Thymus (tissue), 14 donors: ENCODE results near the gene LXN. TPM values are rescaled to one million over a fixed set of nuclear protein-coding genes. Genes with fewer than 3 reads are reported as not detected.

Source experiments
- DNase-seq, 9 donors: peaks; one replicate each; pipeline ENCODE4 v3.0.0-alpha.2; 2013; ENCODE audit warnings: low spot score in 9 of 9, low read depth in 6 of 9, missing footprints in 1 of 9
- H3K27ac ChIP-seq, 2 donors: one replicate each; pipeline ENCODE4 v1.5.1; 2013; ENCODE audit warnings: control low read depth in 1 of 2, low read depth in 1 of 2, low read length in 1 of 2, mild to moderate bottlenecking in 1 of 2, moderate library complexity in 1 of 2
- H3K27me3 ChIP-seq, 2 donors: one replicate each; pipeline ENCODE4 v1.5.1; 2013; ENCODE audit warnings: low read length in 1 of 2; ENCODE audit not compliant: control insufficient read depth in 2 of 2, insufficient read depth in 1 of 2
- H3K36me3 ChIP-seq, 2 donors: one replicate each; pipeline ENCODE4 v1.5.1; 2013; ENCODE audit warnings: low read length in 1 of 2, mild to moderate bottlenecking in 1 of 2, moderate library complexity in 1 of 2; ENCODE audit not compliant: control insufficient read depth in 2 of 2, insufficient read depth in 2 of 2
- H3K4me1 ChIP-seq, 2 donors: one replicate each; pipeline ENCODE4 v1.5.1; 2013; ENCODE audit warnings: low read length in 2 of 2; ENCODE audit not compliant: control insufficient read depth in 2 of 2, insufficient read depth in 2 of 2
- H3K4me3 ChIP-seq, 2 donors: one replicate each; pipeline ENCODE4 v1.5.1; 2013; ENCODE audit warnings: low read length in 2 of 2, control low read depth in 1 of 2, mild to moderate bottlenecking in 1 of 2
- H3K9me3 ChIP-seq, 2 donors: one replicate each; pipeline ENCODE4 v1.5.1; 2013; ENCODE audit warnings: low read length in 1 of 2, mild to moderate bottlenecking in 1 of 2; ENCODE audit not compliant: control insufficient read depth in 2 of 2, insufficient read depth in 1 of 2
- WGBS: extraction: QIAGEN DNeasy Blood & Tissue Kit; methylation state at CpG from one replicate; pipeline ENCODE4 v1.1.7; 2013; 5-methylcytosine and 5-hydroxymethylcytosine counted together
- long read RNA-seq, 10 donors: transcript quantifications; one replicate each; lab custom pipeline, GENCODE V29; 2026
- polyA plus RNA-seq: library from polyadenylated mRNA; stranded (reverse); fragments of 200-250 nt; gene quantifications from one replicate; pipeline ENCODE4 v1.2.3, GENCODE V29; 2013
- total RNA-seq: library from RNA; stranded (reverse); fragments of 120-200 nt; gene quantifications from one replicate; pipeline ENCODE4 v1.2.4, GENCODE V29; 2013
- donor health status: healthy.

LXN gene, protein sequence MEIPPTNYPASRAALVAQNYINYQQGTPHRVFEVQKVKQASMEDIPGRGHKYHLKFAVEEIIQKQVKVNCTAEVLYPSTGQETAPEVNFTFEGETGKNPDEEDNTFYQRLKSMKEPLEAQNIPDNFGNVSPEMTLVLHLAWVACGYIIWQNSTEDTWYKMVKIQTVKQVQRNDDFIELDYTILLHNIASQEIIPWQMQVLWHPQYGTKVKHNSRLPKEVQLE
- total RNA-seq (21.9 TPM), polyA plus RNA-seq (16.5 TPM)
- long read RNA-seq, donor 1, partial matches to known transcripts = 0 of 1 reads
- long read RNA-seq, donor 1, other reads (novel, unspliced or antisense) = 0 of 1 reads
- long read RNA-seq, donor 2, transcript LXN-201 (6 exons, 1,116 nt) = major isoform, 13 of 115 reads
- long read RNA-seq, donor 2, partial matches to known transcripts = 89 of 115 reads
- long read RNA-seq, donor 2, other reads (novel, unspliced or antisense) = 13 of 115 reads
- long read RNA-seq, donor 3, transcript LXN-201 (6 exons, 1,116 nt) = major isoform, 19 of 19 reads
- long read RNA-seq, donor 3, partial matches to known transcripts = 0 of 19 reads
- long read RNA-seq, donor 3, other reads (novel, unspliced or antisense) = 0 of 19 reads
- long read RNA-seq, donor 4, transcript LXN-201 (6 exons, 1,116 nt) = major isoform, 5 of 11 reads
- long read RNA-seq, donor 4, partial matches to known transcripts = 0 of 11 reads
- long read RNA-seq, donor 4, other reads (novel, unspliced or antisense) = 6 of 11 reads
- long read RNA-seq, donor 5, transcript LXN-201 (6 exons, 1,116 nt) = major isoform, 21 of 21 reads
- long read RNA-seq, donor 5, partial matches to known transcripts = 0 of 21 reads
- long read RNA-seq, donor 5, other reads (novel, unspliced or antisense) = 0 of 21 reads
- long read RNA-seq, donor 6, transcript LXN-201 (6 exons, 1,116 nt) = major isoform, 9 of 25 reads
- long read RNA-seq, donor 6, partial matches to known transcripts = 7 of 25 reads
- long read RNA-seq, donor 6, other reads (novel, unspliced or antisense) = 9 of 25 reads
- long read RNA-seq, donor 7, transcript LXN-201 (6 exons, 1,116 nt) = major isoform, 8 of 8 reads
- long read RNA-seq, donor 7, partial matches to known transcripts = 0 of 8 reads
- long read RNA-seq, donor 7, other reads (novel, unspliced or antisense) = 0 of 8 reads
- long read RNA-seq, donor 8, partial matches to known transcripts = 10 of 13 reads
- long read RNA-seq, donor 8, other reads (novel, unspliced or antisense) = 0 of 13 reads
- long read RNA-seq, donor 9, transcript LXN-201 (6 exons, 1,116 nt) = major isoform, 9 of 9 reads
- long read RNA-seq, donor 9, partial matches to known transcripts = 0 of 9 reads
- long read RNA-seq, donor 9, other reads (novel, unspliced or antisense) = 0 of 9 reads
- long read RNA-seq, donor 10, transcript LXN-201 (6 exons, 1,116 nt) = major isoform, 9 of 9 reads
- long read RNA-seq, donor 10, partial matches to known transcripts = 0 of 9 reads
- long read RNA-seq, donor 10, other reads (novel, unspliced or antisense) = 0 of 9 reads

DNA sequence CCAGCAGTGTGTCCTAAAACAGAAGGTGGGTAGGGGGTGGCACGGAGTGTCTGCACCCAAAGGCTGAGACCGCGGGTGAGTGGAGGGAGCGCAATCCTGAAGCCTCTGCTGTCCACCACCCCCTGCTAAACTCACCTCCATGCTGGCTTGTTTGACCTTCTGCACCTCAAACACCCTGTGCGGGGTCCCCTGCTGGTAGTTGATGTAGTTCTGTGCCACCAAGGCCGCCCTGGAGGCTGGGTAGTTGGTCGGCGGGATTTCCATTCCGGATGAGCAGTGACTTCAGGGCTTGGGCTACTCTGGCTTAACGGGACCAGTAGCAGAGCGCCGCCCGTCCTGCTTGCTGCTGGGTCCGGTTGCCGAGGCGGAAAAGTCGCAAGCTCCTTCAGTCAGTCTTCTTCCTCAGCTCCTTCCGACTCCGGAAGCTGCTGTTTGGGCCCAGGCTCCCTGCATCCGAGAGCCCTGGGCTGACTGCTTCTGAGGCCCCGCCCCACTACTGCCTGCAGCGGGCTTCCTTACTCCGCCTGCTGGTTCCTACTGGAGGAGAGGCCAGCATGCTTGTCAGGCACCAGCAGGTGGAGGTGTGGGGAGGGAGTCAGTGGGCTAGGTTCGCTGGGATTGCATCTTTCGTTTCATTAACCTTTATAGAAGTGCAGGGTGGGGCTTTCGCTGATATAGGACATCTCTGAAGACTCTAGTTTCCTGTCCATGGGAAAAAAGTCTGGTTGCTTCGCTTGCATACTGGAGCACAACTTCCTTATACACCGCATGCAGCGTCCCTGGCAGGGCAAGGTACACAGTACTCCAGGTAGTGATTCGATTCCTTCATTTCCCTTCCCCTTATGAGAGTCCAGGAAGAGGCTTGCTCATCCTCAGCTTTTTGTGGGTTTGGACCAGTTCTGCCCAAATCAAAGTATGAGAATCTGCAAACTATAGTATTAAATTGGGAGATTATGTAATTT, at the start of gene LXN:
LXN (minus strand) TSS at position 434 of the 962 bp plus-strand sequence; CDS start at position 264, 170 bp downstream.
- Histone ChIP-seq H3K27me3 (no peaks in the 10 kb centered on the region), H3K9me3 (no peaks in the 10 kb centered on the region), H3K4me3 (peak within 1 kb of the TSS; percentile 70 to 79), H3K36me3 (peaks cover 3 to 26% of the 10 kb centered on the region in 2 donors), H3K4me1 (peaks cover 4 to 12% of the 10 kb centered on the region in 2 donors), H3K27ac (peak within 1 kb of the TSS; percentile 52 to 82)
- peak; percentile 51 to 90 (median 69) for DNase-seq
- 4% methylated on average over 30 of the region's 30 CpGs for WGBS

DNA sequence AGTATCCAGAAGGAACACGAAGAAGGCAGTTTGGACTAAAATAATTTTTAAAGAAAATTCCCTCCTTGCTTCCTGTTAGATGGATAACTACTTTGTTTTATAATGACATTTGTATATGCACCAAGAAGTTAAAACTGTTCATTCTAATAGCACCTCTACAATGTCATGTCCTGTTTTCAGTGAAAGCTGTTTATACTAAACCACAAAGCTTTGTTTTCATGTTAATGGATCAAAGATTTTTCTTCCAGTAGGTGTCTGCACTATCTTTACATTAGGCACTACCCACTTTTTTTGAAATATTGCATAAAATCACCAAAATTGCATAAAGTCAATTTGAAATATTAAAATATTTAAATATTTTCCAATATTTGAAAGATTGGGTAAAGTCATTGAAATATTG, 49.7 kb upstream of the LXN start:
- no peaks in the 10 kb centered on the region for H3K36me3 ChIP-seq
- no peaks in the 10 kb centered on the region for H3K9me3 ChIP-seq
- no peak overlapping the region for H3K4me3 ChIP-seq
- WGBS = 100% methylated on average over 1 of the region's 1 CpG
- H3K27ac ChIP-seq = no peak overlapping the region
- no peak for DNase-seq
- no peaks in the 10 kb centered on the region for H3K27me3 ChIP-seq
- H3K4me1 ChIP-seq = peaks cover 4% of the 10 kb centered on the region in 2 donors

DNA sequence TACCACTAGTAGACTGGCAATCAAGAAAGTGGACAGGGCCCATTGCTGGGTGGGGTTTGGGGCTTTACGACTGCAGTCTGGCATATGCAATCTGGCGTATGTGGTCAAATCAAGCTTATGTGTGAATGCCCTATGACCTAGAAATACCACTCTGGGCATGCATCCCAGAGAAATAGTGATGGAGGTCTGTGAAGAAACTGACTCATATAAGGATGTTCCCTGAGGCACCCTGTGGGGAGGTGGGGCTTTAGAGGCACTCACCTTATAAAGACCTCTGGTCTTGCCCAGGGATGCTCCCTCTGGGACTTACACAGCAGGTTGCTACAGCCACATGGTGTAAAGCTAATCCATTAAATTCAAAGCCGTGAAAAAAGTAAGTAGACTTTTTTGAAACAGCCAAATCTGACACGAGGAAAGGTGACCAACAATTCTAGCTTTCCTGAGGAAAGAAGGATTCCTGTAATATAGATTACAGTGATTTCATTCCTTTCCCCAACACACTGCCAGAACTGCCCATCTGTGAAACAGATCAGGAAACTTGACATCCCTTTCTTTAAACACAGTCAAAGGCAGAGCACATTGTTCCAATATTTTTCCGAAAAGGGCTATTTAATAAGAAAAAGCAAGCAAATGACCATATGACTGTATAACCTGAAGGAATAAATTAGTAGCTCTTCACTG, 46.2 kb upstream of the LXN start:
- Histone ChIP-seq H3K27me3 (no peaks in the 10 kb centered on the region), H3K9me3 (no peaks in the 10 kb centered on the region), H3K27ac (no peak overlapping the region), H3K4me1 (peaks cover 4% of the 10 kb centered on the region in 2 donors), H3K4me3 (no peak overlapping the region), H3K36me3 (peaks cover 0 to 4% of the 10 kb centered on the region in 2 donors)
- 98% methylated on average over 5 of the region's 5 CpGs for WGBS
- DNase-seq = no peak

DNA sequence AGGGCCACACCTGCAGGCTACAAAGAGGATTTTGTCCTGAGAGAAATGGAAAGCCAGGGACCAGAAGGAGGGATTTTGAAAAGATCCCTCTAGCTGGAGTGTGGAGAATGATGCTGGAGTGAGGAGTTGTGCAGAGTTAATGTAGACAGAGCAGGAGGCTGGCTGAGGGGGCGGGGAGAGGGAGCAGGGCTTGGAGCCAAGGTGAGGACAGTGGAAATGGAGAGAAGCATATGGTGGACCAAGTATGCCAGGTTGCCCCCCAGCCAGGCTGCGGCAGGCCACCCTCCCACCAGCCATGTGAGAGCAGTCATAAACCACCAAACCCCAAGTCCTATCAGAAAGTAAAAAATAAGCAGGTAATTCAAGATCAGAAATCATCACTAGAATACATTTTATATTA, 45.1 kb upstream of the LXN start:
- Histone ChIP-seq H3K36me3 (peaks cover 4 to 7% of the 10 kb centered on the region in 2 donors), H3K27ac (no peak overlapping the region), H3K4me3 (no peak overlapping the region), H3K9me3 (no peaks in the 10 kb centered on the region), H3K4me1 (no peaks in the 10 kb centered on the region), H3K27me3 (no peaks in the 10 kb centered on the region)
- WGBS = 100% methylated on average over 2 of the region's 2 CpGs
- DNase-seq = no peak

DNA sequence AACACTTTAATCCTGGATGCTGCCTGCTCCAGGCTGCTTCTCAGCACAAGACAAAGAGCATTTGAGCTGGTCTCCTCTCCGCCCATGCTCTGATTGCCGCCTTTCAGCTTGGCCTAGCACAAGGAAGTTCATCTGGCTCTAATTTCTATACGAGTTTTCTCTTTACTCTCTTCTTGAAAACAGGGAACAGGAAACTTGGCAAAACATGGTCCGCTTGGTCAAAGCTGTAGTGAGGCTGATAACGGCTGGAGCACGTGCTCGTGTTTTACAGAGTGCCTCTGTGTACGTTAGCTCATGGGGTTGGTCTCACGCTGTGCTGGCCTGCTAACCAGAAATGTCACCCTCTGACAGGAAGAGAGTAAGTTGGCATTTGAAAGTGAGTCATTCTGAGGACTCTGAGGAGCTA, 40.6 kb upstream of the LXN start:
- WGBS = 85% methylated on average over 9 of the region's 9 CpGs
- no peaks in the 10 kb centered on the region for H3K27me3 ChIP-seq
- H3K27ac ChIP-seq = peak overlapping the region; percentile 28 to 44
- no peak for DNase-seq
- H3K4me1 ChIP-seq = no peaks in the 10 kb centered on the region
- H3K36me3 ChIP-seq = peaks cover 4 to 11% of the 10 kb centered on the region in 2 donors
- no peaks in the 10 kb centered on the region for H3K9me3 ChIP-seq
- no peak overlapping the region for H3K4me3 ChIP-seq

DNA sequence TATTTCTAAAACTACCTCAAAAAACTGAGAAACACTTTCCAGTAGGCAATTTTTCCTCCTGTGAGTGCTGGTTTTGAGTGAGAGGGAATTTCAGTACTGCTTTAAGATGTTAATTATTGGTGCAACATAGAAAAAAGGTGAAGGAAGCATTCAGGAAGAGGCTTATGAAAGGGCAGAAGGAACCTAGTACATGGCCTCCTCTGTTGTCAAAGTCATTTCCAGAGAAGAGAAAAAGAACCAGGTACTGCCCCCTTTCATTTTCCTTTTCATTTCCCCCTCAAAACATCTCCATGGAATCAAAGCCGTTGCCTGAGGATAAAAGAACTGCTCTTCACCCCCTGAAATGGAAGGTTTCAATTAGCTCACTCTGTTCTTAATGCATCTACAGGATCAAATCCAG, 40.0 kb upstream of the LXN start:
- H3K4me1 ChIP-seq = no peaks in the 10 kb centered on the region
- H3K36me3 ChIP-seq = peaks cover 4 to 11% of the 10 kb centered on the region in 2 donors
- no peak for DNase-seq
- no peak overlapping the region for H3K4me3 ChIP-seq
- H3K27me3 ChIP-seq = no peaks in the 10 kb centered on the region
- H3K9me3 ChIP-seq = no peaks in the 10 kb centered on the region
- WGBS = 88% methylated on average over 1 of the region's 1 CpG
- no peak overlapping the region for H3K27ac ChIP-seq

DNA sequence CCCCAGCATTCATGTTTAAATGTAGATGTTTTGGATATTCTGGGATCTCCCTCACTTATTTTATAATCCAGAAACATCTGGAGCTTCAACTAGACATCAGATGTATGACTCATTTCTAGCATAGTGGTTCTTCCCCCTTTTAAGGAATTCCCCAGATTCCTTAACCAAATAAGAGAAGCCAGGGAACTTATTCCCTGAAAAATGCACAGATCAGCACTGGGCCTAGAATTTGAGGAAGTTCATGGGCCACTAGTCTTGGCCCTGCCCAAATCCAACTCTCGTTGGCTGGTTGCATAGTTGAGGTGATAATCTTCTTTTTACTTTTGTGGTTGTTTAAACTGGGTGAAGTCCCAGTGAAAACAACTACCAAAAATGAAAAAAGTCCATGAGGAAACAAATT, 39.4 kb upstream of the LXN start:
- Histone ChIP-seq H3K9me3 (no peaks in the 10 kb centered on the region), H3K4me3 (no peak overlapping the region), H3K36me3 (peaks cover 4 to 11% of the 10 kb centered on the region in 2 donors), H3K4me1 (no peaks in the 10 kb centered on the region), H3K27me3 (no peaks in the 10 kb centered on the region), H3K27ac (peak overlapping the region in 1 of 2 donors; percentile 14)
- no peak for DNase-seq
- 89% methylated on average over 1 of the region's 1 CpG for WGBS
